HEK293 (cell line): ENCODE data around the gene LZTR1.

Experiments used
- REST ChIP-seq: fragments of 450-650 bp; formaldehyde crosslinking; IDR thresholded peaks from 2 replicates; pipeline ENCODE4 v1.5.1; 2016; ENCODE audit warnings: missing biosample characterization, missing genetic modification characterization
- ZBTB8A ChIP-seq: fragments of 450-650 bp; formaldehyde crosslinking; IDR thresholded peaks from 2 replicates; pipeline ENCODE4 v1.5.1; 2016; ENCODE audit warnings: missing biosample characterization, missing genetic modification characterization
- ZNF174 ChIP-seq: fragments of 450-650 bp; formaldehyde crosslinking; IDR thresholded peaks from 2 replicates; pipeline ENCODE4 v1.5.0; 2017; ENCODE audit warnings: missing biosample characterization, mild to moderate bottlenecking, missing genetic modification characterization
- ZNF394 ChIP-seq: fragments of 450-650 bp; formaldehyde crosslinking; IDR thresholded peaks from 2 replicates; pipeline ENCODE4 v1.5.1; 2016; ENCODE audit warnings: missing biosample characterization, missing genetic modification characterization, mild to moderate bottlenecking, moderate library complexity, borderline replicate concordance
- TF ChIP-seq, protein P1 (sequence below): fragments of 450-650 bp; formaldehyde crosslinking; IDR thresholded peaks from 2 replicates; pipeline ENCODE4 v1.5.1; 2016; ENCODE audit warnings: missing biosample characterization, missing genetic modification characterization
- TF ChIP-seq, protein P2 (sequence below): fragments of 450-650 bp; formaldehyde crosslinking; IDR thresholded peaks from 2 replicates; pipeline ENCODE4; 2016; ENCODE audit warnings: missing biosample characterization, missing genetic modification characterization

DNA sequence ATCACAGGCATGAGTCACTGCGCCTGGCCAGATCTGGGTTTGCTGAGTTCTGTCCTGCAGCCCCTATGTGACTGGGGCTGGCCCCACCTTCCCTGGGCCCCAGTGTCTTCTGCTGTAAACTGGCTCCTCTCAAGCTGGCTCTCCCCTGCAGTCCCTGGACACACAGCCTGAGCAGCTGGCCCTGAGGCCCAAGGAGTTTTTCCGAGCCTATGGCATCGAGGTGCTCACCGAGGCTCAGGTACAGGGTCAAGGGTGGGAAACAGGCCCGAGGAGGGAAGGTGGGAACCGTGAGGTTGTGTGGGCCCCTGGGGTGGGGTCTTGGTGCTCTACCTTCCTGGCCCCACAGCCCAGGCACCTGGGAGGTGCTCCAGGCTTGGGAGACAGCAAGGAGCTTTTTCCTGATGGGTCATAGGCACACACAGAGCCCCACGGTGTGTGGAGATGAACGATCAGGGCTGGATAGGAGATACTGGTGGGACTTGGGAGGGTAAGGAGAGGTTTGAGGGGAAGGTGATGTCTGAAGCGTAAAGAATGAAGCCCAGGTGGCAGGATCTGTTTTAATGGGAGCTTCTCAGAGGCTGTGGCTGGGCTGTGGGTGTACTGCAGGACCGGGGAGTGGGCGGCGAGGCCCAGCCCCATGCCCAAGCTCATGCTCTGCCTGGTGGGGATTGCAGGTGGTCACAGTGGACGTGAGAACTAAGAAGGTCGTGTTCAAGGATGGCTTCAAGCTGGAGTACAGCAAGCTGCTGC, 6.4 kb upstream of the LZTR1 start:
- TF ChIP-seq, protein P1, sequence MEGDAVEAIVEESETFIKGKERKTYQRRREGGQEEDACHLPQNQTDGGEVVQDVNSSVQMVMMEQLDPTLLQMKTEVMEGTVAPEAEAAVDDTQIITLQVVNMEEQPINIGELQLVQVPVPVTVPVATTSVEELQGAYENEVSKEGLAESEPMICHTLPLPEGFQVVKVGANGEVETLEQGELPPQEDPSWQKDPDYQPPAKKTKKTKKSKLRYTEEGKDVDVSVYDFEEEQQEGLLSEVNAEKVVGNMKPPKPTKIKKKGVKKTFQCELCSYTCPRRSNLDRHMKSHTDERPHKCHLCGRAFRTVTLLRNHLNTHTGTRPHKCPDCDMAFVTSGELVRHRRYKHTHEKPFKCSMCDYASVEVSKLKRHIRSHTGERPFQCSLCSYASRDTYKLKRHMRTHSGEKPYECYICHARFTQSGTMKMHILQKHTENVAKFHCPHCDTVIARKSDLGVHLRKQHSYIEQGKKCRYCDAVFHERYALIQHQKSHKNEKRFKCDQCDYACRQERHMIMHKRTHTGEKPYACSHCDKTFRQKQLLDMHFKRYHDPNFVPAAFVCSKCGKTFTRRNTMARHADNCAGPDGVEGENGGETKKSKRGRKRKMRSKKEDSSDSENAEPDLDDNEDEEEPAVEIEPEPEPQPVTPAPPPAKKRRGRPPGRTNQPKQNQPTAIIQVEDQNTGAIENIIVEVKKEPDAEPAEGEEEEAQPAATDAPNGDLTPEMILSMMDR (tag by site-specific recombination) = no peak
- TF ChIP-seq REST (tag by site-specific recombination) (no peak), ZBTB8A (tag by site-specific recombination) (no peak), ZNF174 (tag by site-specific recombination) (no peak), ZNF394 (tag by site-specific recombination) (no peak)
- TF ChIP-seq, protein P2, sequence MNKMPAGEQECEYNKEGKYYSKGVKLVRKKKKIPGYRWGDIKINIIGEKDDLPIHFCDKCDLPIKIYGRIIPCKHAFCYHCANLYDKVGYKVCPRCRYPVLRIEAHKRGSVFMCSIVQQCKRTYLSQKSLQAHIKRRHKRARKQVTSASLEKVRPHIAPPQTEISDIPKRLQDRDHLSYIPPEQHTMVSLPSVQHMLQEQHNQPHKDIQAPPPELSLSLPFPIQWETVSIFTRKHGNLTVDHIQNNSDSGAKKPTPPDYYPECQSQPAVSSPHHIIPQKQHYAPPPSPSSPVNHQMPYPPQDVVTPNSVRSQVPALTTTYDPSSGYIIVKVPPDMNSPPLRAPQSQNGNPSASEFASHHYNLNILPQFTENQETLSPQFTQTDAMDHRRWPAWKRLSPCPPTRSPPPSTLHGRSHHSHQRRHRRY (tag by site-specific recombination) = no peak
